Heart left ventricle (tissue), 16 donors: Measurements from ENCODE around the gene NFATC2. TPM values are rescaled to one million over a fixed set of nuclear protein-coding genes. Genes with fewer than 3 reads are reported as not detected.

Experiments used
- ATAC-seq, 4 donors: fragments of 200-7000 bp; cut with Tn5 transposase; one replicate each; pipeline ENCODE4 v1.9.1; 2020 to 2022; ENCODE audit warnings: moderate library complexity in 4 of 4, mild to moderate bottlenecking in 3 of 4, moderate number of reproducible peaks in 1 of 4
- DNase-seq, 5 donors: peaks; one replicate each; pipeline ENCODE4 v3.0.0-alpha.2; 2020
- H3K27ac ChIP-seq, 12 donors: fragments of 200-600 bp; sonication (generic) in 4 of 12; one replicate each; pipeline versions ENCODE4 v1.5.0 to v1.8.0; 2016 to 2022; ENCODE audit warnings: mild to moderate bottlenecking in 2 of 12
- H3K27me3 ChIP-seq, 9 donors: fragments of 200-600 bp; sonication (generic) in 2 of 9; one replicate each; pipeline versions ENCODE4 v1.5.1 to v1.8.0; 2016 to 2022; ENCODE audit warnings: mild to moderate bottlenecking in 3 of 9
- H3K36me3 ChIP-seq, 9 donors: fragments of 200-600 bp; sonication (generic) in 2 of 9; one replicate each; pipeline versions ENCODE4 v1.5.0 to v1.8.0; 2018 to 2022; ENCODE audit warnings: mild to moderate bottlenecking in 2 of 9
- H3K4me1 ChIP-seq, 12 donors: fragments of 200-600 bp; sonication (generic) in 4 of 12; one replicate each; pipeline versions ENCODE4 v1.5.0 to v1.8.0; 2016 to 2022; ENCODE audit warnings: mild to moderate bottlenecking in 3 of 12
- H3K4me3 ChIP-seq, 12 donors: fragments of 200-600 bp; sonication (generic) in 4 of 12; one replicate each; pipeline versions ENCODE4 v1.5.0 to v1.8.0; 2017 to 2022; ENCODE audit warnings: mild to moderate bottlenecking in 9 of 12, moderate library complexity in 4 of 12
- H3K9me3 ChIP-seq, 12 donors: fragments of 200-600 bp; sonication (generic) in 4 of 12; one replicate each; pipeline versions ENCODE4 v1.5.0 to v1.8.0; 2016 to 2022; ENCODE audit warnings: mild to moderate bottlenecking in 1 of 12
- CTCF ChIP-seq, 12 donors: fragments of 200-600 bp; sonication (generic) in 4 of 12; IDR thresholded peaks; one replicate each; pipeline versions ENCODE4 v1.5.0 to v1.8.0; 2018 to 2022; ENCODE audit warnings: antibody characterized with exemption in 12 of 12, mild to moderate bottlenecking in 5 of 12
- POLR2A ChIP-seq, 2 donors: fragments of 450-650 bp; IDR thresholded peaks; one replicate each; pipeline ENCODE4 v1.6.1; 2017; ENCODE audit warnings: antibody characterized with exemption in 2 of 2, mild to moderate bottlenecking in 2 of 2, moderate library complexity in 2 of 2
- WGBS, 4 donors: extraction: QIAGEN DNeasy Blood & Tissue Kit in 2 of 4; methylation state at CpG; one replicate each; pipeline versions ENCODE4 v1.1.5 to v1.1.7; 2013 to 2018; 5-methylcytosine and 5-hydroxymethylcytosine counted together
- intact Hi-C, 10 donors: fragments of 100-400 bp; cut with DNase I; formaldehyde crosslinking; loops; one replicate each; pipeline versions ENCODE4 v1.11.1 to v1.14.2; 2022
- polyA plus RNA-seq, 2 donors: library from polyadenylated mRNA; stranded (reverse); fragments of 200-250 nt; gene quantifications; one replicate each; pipeline ENCODE4 v1.2.3, GENCODE V29; 2013
- total RNA-seq, 9 donors: library from RNA; depleted of rRNA in 2 of 9; stranded (reverse); fragments of >200 nt in 2 of 9; fragmentation: NEBNext Ultra II Directional in 3 of 9; extraction: Animal tissue kit (Norgen Biotek cat#: 25700) in 3 of 9; gene quantifications; one replicate each; pipeline versions ENCODE4 v1.1.0 to v1.2.4, GENCODE V29; 2016 to 2023
- donor health status: ischemic (EF 13 %, LVEDD 7.1; RV severe dilation, severe dysfunction).
- donor health status: healthy with polysubstance abuse.
- donor health status: DM: no; HTN: yes; CAD: no.
- donor health status: DM: no; HTN: no; CAD: no.
- donor health status: ischemic (EF 25% LVEDD 6.9; RV normal size, moderate dysfunction).
- donor health status: ischemic (EF 25% LVEDD 5.7; RV mildly dilated, moderate dysfunction).
- donor health status: healthy.
- donor health status: DM: yes; HTN: yes; CAD: no.
- donor health status: ischemic (EF 35%, LVEDD 5.7; RV mildly dilated, moderate dysfunction).
- donor health status: nonischemic (EF 11% LVEDD 7.7; RV severe dilation, severe dysfunction).
- donor health status: DM: yes; HTN: yes; CAD: no.
- donor health status: PGD.
- donor health status: ischemic (EF 29% LVEDD 5.4; RV normal size, mild dysfunction).
- donor health status: nonischemic (EF 23%, LVEDD 6.1; RV moderate dilation, normal function).

The NFATC2 gene
- total and polyA plus RNA-seq, 11 donors, result 0.76 to 7.6 (median 3.2) TPM

GRCh38 chr20:51583499-51583898, 41.0 kb upstream of the NFATC2 start:
- Histone ChIP-seq H3K4me1 (no peaks in the 10 kb centered on the region), H3K9me3 (no peaks in the 10 kb centered on the region), H3K27me3 (no peaks in the 10 kb centered on the region), H3K4me3 (no peak overlapping the region), H3K27ac (no peak overlapping the region), H3K36me3 (no peaks in the 10 kb centered on the region)
- no peak for ATAC-seq
- DNase-seq, result no peak
- intact Hi-C loops, result loop anchor here in 1 of 10 donors (10.0 kb wide), 1 partner anchor 89 kb away; no protein-coding TSS in a partner anchor
- TF ChIP-seq CTCF (IDR thresholded peaks at IDR 0.05), result no peak
- TF ChIP-seq POLR2A (IDR thresholded peaks at IDR 0.05), result no peak
- WGBS, 4 donors, result 93 to 98% (median 95%) methylated on average over 14 of the region's 14 CpGs

- TF ChIP-seq POLR2A (IDR thresholded peaks at IDR 0.05) (no peak), CTCF (IDR thresholded peaks at IDR 0.05) (no peak)
- intact Hi-C loops, result loop anchor here in 1 of 10 donors (10.0 kb wide), 1 partner anchor 88 kb away; no protein-coding TSS in a partner anchor
- 94 to 95% (median 95%) methylated on average over 13 of the region's 13 CpGs for WGBS, 4 donors
- Histone ChIP-seq H3K36me3 (no peaks in the 10 kb centered on the region), H3K27me3 (no peaks in the 10 kb centered on the region), H3K4me1 (no peaks in the 10 kb centered on the region), H3K9me3 (no peaks in the 10 kb centered on the region), H3K27ac (no peak overlapping the region), H3K4me3 (no peak overlapping the region)
- DNase-seq (no peak), ATAC-seq (no peak)
Measured at GRCh38 chr20:51583073-51583472, 40.6 kb upstream of the NFATC2 start.

- TF ChIP-seq POLR2A (IDR thresholded peaks at IDR 0.05) (no peak), CTCF (IDR thresholded peaks at IDR 0.05) (no peak)
- ATAC-seq, result no peak
Measured at GRCh38 chr20:51581571-51581970, 39.1 kb upstream of the NFATC2 start.

GRCh38 chr20:51579137-51579536, 36.6 kb upstream of the NFATC2 start:
- H3K27me3 ChIP-seq, result no peaks in the 10 kb centered on the region
- H3K4me3 ChIP-seq, result no peak overlapping the region
- 81 to 89% (median 86%) methylated on average over 8 of the region's 8 CpGs for WGBS, 4 donors
- H3K4me1 ChIP-seq, result no peaks in the 10 kb centered on the region
- no peak overlapping the region for H3K27ac ChIP-seq
- no peaks in the 10 kb centered on the region for H3K36me3 ChIP-seq
- DNase-seq (no peak), ATAC-seq (no peak)
- TF ChIP-seq CTCF (IDR thresholded peaks at IDR 0.05) (no peak), POLR2A (IDR thresholded peaks at IDR 0.05) (no peak)
- peaks cover 0 to 8% (median 0%) of the 10 kb centered on the region in 12 donors for H3K9me3 ChIP-seq
- intact Hi-C loops, result no loop called here

More at GRCh38 chr20:51581571-51581970, 39.1 kb upstream of the NFATC2 start:
- Histone ChIP-seq H3K27ac (no peak overlapping the region), H3K36me3 (no peaks in the 10 kb centered on the region), H3K4me3 (no peak overlapping the region), H3K27me3 (no peaks in the 10 kb centered on the region), H3K9me3 (no peaks in the 10 kb centered on the region), H3K4me1 (no peaks in the 10 kb centered on the region)
- DNase-seq, result no peak
- intact Hi-C loops, result loop anchor here in 1 of 10 donors (10.0 kb wide), 1 partner anchor 87 kb away; no protein-coding TSS in a partner anchor
